Ramos (cell line): Measurements from ENCODE around the gene DNAJC3.

Experiments
- in situ Hi-C: fragments of 300-500 bp; cut with MboI; formaldehyde crosslinking; loops from one replicate; pipeline ENCODE4 v1.14.3; 2022; ENCODE audit warnings: low sequenced_read_pairs; ENCODE audit not compliant: unreplicated experiment

Gene DNAJC3

GRCh38 chr13:95809429-95809828 lies 132.5 kb downstream of the DNAJC3 start:
- in situ Hi-C loops = no loop called here

- in situ Hi-C loops = no loop called here
Measured at GRCh38 chr13:95813139-95813538, 136.2 kb downstream of the DNAJC3 start.

- in situ Hi-C loops = no loop called here
Measured at GRCh38 chr13:95814495-95814894, 137.6 kb downstream of the DNAJC3 start.

GRCh38 chr13:95822303-95822702 lies 145.4 kb downstream of the DNAJC3 start:
- in situ Hi-C loops = no loop called here

- in situ Hi-C loops = loop anchor here (10.0 kb wide), 1 partner anchor 298 kb away; no protein-coding TSS in a partner anchor
Measured at GRCh38 chr13:95833126-95833525, 156.2 kb downstream of the DNAJC3 start.

GRCh38 chr13:95833719-95834118 lies 156.8 kb downstream of the DNAJC3 start:
- in situ Hi-C loops = loop anchor here (10.0 kb wide), 1 partner anchor 299 kb away; no protein-coding TSS in a partner anchor

GRCh38 chr13:95834134-95834765 lies 157.3 kb downstream of the DNAJC3 start:
- in situ Hi-C loops = loop anchor here (10.0 kb wide), 1 partner anchor 299 kb away; no protein-coding TSS in a partner anchor

DNA sequence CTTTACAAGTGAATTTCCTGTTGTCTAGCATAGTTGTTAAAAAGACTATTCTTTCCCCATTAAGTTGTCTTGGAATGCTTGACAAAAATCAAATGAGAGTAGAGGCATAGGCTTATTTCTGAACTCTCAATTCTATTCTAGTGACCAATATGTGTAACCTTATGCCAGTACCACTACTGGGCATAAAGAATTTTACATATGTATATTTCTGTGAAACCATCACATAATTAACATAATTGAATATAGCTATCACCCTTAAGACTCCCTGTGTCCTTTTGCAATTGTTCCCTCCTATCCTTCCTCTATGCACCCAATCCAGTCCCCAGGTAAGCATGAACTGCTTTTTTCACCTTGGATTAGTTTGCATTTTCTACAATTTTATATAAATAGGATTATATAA lies 165.0 kb downstream of the DNAJC3 start:
- in situ Hi-C loops = no loop called here

- in situ Hi-C loops = no loop called here
Measured at GRCh38 chr13:95842898-95843297, 166.0 kb downstream of the DNAJC3 start.
